Keratinocyte (primary cell): ENCODE measurements around the gene CNN2. TPM values are rescaled to one million over a fixed set of nuclear protein-coding genes. Genes with fewer than 3 reads are reported as not detected.
A peak's percentile ranks its signal among the peaks of the same experiment; 100 is the strongest.

ENCODE experiments used
- DNase-seq: peaks from one replicate; pipeline ENCODE4 v3.0.0-alpha.2; 2011; ENCODE audit warnings: low read depth, missing footprints, low spot score
- FAIRE-seq: peaks from 2 replicates; lab custom pipeline; 2011; peaks lifted over from hg19 to GRCh38; lab: Jason Lieb, UNC
- H2AFZ ChIP-seq: 2 replicates; pipeline ENCODE4 v1.6.0; 2012; ENCODE audit warnings: low read length, control low read depth, inconsistent platforms; ENCODE audit not compliant: control insufficient read depth
- H3K27ac ChIP-seq: 2 replicates; pipeline ENCODE4 v1.5.1; 2011; ENCODE audit warnings: low read length; ENCODE audit not compliant: control insufficient read depth, insufficient read depth
- H3K27me3 ChIP-seq: 3 replicates; pipeline ENCODE4 v1.6.0; 2011; ENCODE audit warnings: low read length; ENCODE audit not compliant: control insufficient read depth, insufficient read depth; ENCODE audit errors: extremely low read depth
- H3K36me3 ChIP-seq, 2 experiments: 2 replicates in 1 of 2; 3 replicates in 1 of 2; pipeline ENCODE4 v1.5.1; 2011; ENCODE audit warnings: low read length in 2 of 2, mild to moderate bottlenecking in 1 of 2; ENCODE audit not compliant: control insufficient read depth in 2 of 2, insufficient read depth in 2 of 2; ENCODE audit errors: extremely low read depth in 1 of 2
- H3K4me1 ChIP-seq: 3 replicates; pipeline ENCODE4 v1.5.1; 2011; ENCODE audit warnings: low read length; ENCODE audit not compliant: control insufficient read depth, insufficient read depth; ENCODE audit errors: extremely low read depth
- H3K4me2 ChIP-seq: 3 replicates; pipeline ENCODE4 v1.6.0; 2011; ENCODE audit warnings: low read depth, low read length; ENCODE audit not compliant: control insufficient read depth, insufficient read depth; ENCODE audit errors: extremely low read depth
- H3K4me3 ChIP-seq, 3 experiments: fragments of 200-600 bp in 1 of 3; sonication (generic) in 1 of 3; 2 replicates in 2 of 3; 3 replicates in 1 of 3; pipeline ENCODE4 v1.5.1; 2011 to 2016; ENCODE audit warnings: low read length in 3 of 3, mild to moderate bottlenecking in 3 of 3, control low read depth in 2 of 3, inconsistent platforms in 1 of 3, low read depth in 1 of 3, mixed read lengths in 1 of 3, mixed run types in 1 of 3, moderate library complexity in 1 of 3; ENCODE audit not compliant: control insufficient read depth in 2 of 3, insufficient read depth in 2 of 3; ENCODE audit errors: extremely low read depth in 1 of 3
- H3K79me2 ChIP-seq: 2 replicates; pipeline ENCODE4 v1.6.0; 2012; ENCODE audit warnings: low read length; ENCODE audit not compliant: control insufficient read depth, insufficient read depth
- H3K9ac ChIP-seq: 3 replicates; pipeline ENCODE4 v1.6.0; 2011; ENCODE audit warnings: low read length; ENCODE audit not compliant: control insufficient read depth, insufficient read depth; ENCODE audit errors: extremely low read depth
- H3K9me1 ChIP-seq: 3 replicates; pipeline ENCODE4 v1.6.0; 2011; ENCODE audit warnings: low read length; ENCODE audit not compliant: control insufficient read depth, insufficient read depth; ENCODE audit errors: extremely low read depth
- H3K9me3 ChIP-seq: 2 replicates; pipeline ENCODE4 v1.5.1; 2012; ENCODE audit warnings: low read depth, low read length; ENCODE audit not compliant: control insufficient read depth
- H4K20me1 ChIP-seq: 3 replicates; pipeline ENCODE4 v1.6.0; 2011; ENCODE audit warnings: low read length; ENCODE audit not compliant: control insufficient read depth, insufficient read depth; ENCODE audit errors: extremely low read depth
- CTCF ChIP-seq, 3 experiments: IDR thresholded peaks in 1 of 3; conservative IDR thresholded peaks in 1 of 3; optimal IDR thresholded peaks in 1 of 3; 2 replicates in 2 of 3; 3 replicates in 1 of 3; pipeline versions ENCODE3 to v1.5.1; 2011; ENCODE audit warnings: low read length in 3 of 3, mild to moderate bottlenecking in 3 of 3, moderate library complexity in 2 of 3, control low read depth in 1 of 3, inconsistent platforms in 1 of 3; ENCODE audit not compliant: insufficient read depth in 2 of 3; ENCODE audit errors: extremely low read depth in 1 of 3
- EZH2 ChIP-seq: IDR thresholded peaks from one replicate; pipeline ENCODE4 v1.6.1; 2012; ENCODE audit warnings: inconsistent platforms, mild to moderate bottlenecking, low read length, moderate library complexity
- dilution Hi-C: fragments of 300-500 bp; cut with MboI; formaldehyde crosslinking; loops from one replicate; pipeline ENCODE4 v1.7.0; 2020; ENCODE audit warnings: low sequenced_read_pairs; ENCODE audit not compliant: extremely low pct_ligation_motif_present
- polyA plus RNA-seq, 5 experiments: library from polyadenylated mRNA; depleted of rRNA in 3 of 5; stranded (reverse) in 3 of 5; stranded (forward) in 1 of 5; unstranded in 1 of 5; fragments of >200 nt; gene quantifications; 1 replicate in 1 of 5; 2 replicates in 3 of 5; 3 replicates in 1 of 5; pipeline versions ENCODE4 v1.2.1 to v1.2.3, GENCODE V29; 2011 to 2012; ENCODE audit warnings: missing spikeins in 2 of 5, low read depth in 1 of 5, low replicate concordance in 1 of 5

CNN2 gene
- polyA plus RNA-seq, 1 donor (not counting 4 experiments of a cell fraction or from before 2014, with no cell fraction given) = 136 TPM

DNA sequence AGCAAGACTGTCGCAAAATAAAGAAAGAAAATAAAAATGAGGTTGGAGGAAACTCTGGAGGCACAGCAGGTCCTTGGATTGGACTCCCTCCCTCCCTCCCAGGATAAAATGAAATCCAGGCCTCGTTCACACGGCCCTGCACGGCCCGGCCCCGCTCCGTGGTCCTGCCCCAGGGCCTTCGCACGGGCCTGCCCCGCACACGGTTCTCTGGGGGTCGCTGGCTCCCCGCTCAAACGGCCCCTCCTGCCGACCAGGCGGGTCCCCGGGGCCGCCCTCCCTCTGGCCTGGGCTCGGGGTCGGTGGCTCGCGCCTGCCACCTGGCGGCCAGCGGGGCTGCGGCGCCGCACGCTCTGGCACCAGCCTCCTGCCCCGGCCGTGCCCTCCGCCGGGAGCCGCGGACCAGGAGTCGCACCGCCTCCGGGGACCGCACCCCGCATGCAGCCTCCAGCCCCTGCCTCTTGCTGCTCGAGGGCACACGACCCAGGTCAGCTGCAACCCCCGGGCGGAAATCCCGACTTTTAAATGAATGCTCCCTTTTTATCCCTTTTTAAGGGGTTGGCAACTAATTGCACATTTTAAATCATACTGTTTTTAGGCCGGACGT, 43.7 kb upstream of the CNN2 start:
- peak overlapping the region; percentile 42 for H2AFZ ChIP-seq
- dilution Hi-C loops = no loop called here
- no peak for FAIRE-seq

DNA sequence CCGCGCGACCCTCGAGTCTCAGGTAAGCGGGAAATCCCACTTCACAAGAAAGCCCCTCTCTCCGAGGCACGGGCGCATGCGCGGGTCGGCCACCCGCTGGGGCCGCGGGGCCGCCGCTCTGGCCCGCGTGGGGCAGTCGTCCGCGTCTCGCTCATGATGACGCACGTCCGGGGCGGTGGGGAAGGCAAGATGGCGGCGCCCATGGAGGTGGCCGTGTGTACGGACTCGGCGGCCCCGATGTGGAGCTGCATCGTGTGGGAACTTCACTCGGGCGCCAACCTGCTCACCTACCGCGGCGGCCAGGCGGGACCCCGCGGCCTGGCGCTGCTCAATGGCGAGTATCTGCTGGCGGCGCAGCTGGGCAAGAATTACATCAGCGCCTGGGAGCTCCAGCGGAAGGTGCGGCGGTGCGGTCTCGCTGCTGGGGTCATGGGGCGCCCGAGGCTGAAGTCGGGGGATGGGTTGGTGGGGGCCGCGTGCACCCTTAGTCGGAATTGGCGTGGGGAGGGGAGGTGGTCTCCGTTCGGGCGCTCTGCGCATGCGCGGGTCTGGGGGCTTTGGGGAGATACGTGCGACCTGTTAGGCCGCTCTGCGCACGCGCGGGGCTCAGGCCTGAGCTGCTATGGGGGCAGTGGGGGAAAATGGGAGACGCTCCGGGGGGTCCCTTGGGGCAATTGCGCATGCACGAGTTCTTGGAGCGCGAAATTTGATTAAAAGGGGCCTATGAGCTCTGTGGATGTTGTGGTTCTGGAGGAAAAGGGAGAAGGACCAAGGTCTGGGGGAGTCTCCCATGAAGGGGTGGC, 42.0 kb upstream of the CNN2 start, which contains the start of gene WDR18:
TSS of gene WDR18 (plus strand) at position 181 of the 803 bp plus-strand sequence. CDS start at position 190, 9 bp downstream.
- H2AFZ ChIP-seq = peak within 1 kb of the TSS; percentile 96
- H3K9ac ChIP-seq = peak within 1 kb of the TSS; percentile 96
- H3K4me1 ChIP-seq = peaks cover 15% of the 10 kb centered on the region
- H4K20me1 ChIP-seq = no peaks in the 10 kb centered on the region
- TF ChIP-seq EZH2 (no peak), CTCF (optimal IDR thresholded peaks at IDR 0.05 in 1 of 3, IDR thresholded peaks at IDR 0.05 in 1 of 3, conservative IDR thresholded peaks at IDR 0.05 in 1 of 3; ENCODE audit: extremely low read depth in 1 of 3, insufficient read depth in 2 of 3, low read length in 3 of 3) (peak in 1 of 3 experiments; percentile 30)
- peaks cover 4 to 9% of the 10 kb centered on the region in 2 experiments for H3K36me3 ChIP-seq
- peak within 1 kb of the TSS; percentile 92 for H3K4me2 ChIP-seq
- H3K27me3 ChIP-seq = peaks cover 7% of the 10 kb centered on the region
- DNase-seq = peak; percentile 45
- H3K9me3 ChIP-seq = no peaks in the 10 kb centered on the region
- FAIRE-seq = no peak
- peaks cover 14% of the 10 kb centered on the region for H3K79me2 ChIP-seq
- peak within 1 kb of the TSS; percentile 87 to 98 (median 93) for H3K4me3 ChIP-seq
- no peaks in the 10 kb centered on the region for H3K9me1 ChIP-seq
- dilution Hi-C loops = no loop called here
- peak within 1 kb of the TSS; percentile 90 for H3K27ac ChIP-seq

More for the DNA sequence above, 43.7 kb upstream of the CNN2 start:
- no peaks in the 10 kb centered on the region for H3K9me3 ChIP-seq
- TF ChIP-seq EZH2 (no peak), CTCF (optimal IDR thresholded peaks at IDR 0.05 in 1 of 3, IDR thresholded peaks at IDR 0.05 in 1 of 3, conservative IDR thresholded peaks at IDR 0.05 in 1 of 3; ENCODE audit: extremely low read depth in 1 of 3, insufficient read depth in 2 of 3, low read length in 3 of 3) (peak in 2 of 3 experiments; percentile 66 to 96)
- H3K36me3 ChIP-seq = peaks cover 4 to 5% of the 10 kb centered on the region in 2 experiments
- no peaks in the 10 kb centered on the region for H3K9me1 ChIP-seq
- DNase-seq = no peak
- H3K9ac ChIP-seq = no peak overlapping the region
- H3K4me2 ChIP-seq = peak overlapping the region; percentile 46
- H3K27me3 ChIP-seq = peaks cover 7% of the 10 kb centered on the region
- H3K27ac ChIP-seq = no peak overlapping the region
- H4K20me1 ChIP-seq = no peaks in the 10 kb centered on the region
- H3K79me2 ChIP-seq = peaks cover 14% of the 10 kb centered on the region
- H3K4me3 ChIP-seq = peak overlapping the region in 2 of 3 experiments; percentile 2 to 16
- H3K4me1 ChIP-seq = peaks cover 15% of the 10 kb centered on the region
